ENCODE results near the gene SYT8. TPM values are rescaled to one million over a fixed set of nuclear protein-coding genes. Genes with fewer than 3 reads are reported as not detected.
"Not testable (repeated sequence)": the region's sequence is repeated elsewhere in the genome, so short reads cannot be mapped to it uniquely, and the experiment has no call there.

The SYT8 gene, protein sequence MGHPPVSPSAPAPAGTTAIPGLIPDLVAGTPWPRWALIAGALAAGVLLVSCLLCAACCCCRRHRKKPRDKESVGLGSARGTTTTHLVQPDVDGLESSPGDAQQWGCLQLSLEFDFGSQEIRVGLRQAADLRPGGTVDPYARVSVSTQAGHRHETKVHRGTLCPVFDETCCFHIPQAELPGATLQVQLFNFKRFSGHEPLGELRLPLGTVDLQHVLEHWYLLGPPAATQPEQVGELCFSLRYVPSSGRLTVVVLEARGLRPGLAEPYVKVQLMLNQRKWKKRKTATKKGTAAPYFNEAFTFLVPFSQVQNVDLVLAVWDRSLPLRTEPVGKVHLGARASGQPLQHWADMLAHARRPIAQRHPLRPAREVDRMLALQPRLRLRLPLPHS
- 2.1 TPM in 1 of 2 replicates, not detected in the other for total RNA-seq (2014; rRNA removed; shearing (Covaris generic))

DNA sequence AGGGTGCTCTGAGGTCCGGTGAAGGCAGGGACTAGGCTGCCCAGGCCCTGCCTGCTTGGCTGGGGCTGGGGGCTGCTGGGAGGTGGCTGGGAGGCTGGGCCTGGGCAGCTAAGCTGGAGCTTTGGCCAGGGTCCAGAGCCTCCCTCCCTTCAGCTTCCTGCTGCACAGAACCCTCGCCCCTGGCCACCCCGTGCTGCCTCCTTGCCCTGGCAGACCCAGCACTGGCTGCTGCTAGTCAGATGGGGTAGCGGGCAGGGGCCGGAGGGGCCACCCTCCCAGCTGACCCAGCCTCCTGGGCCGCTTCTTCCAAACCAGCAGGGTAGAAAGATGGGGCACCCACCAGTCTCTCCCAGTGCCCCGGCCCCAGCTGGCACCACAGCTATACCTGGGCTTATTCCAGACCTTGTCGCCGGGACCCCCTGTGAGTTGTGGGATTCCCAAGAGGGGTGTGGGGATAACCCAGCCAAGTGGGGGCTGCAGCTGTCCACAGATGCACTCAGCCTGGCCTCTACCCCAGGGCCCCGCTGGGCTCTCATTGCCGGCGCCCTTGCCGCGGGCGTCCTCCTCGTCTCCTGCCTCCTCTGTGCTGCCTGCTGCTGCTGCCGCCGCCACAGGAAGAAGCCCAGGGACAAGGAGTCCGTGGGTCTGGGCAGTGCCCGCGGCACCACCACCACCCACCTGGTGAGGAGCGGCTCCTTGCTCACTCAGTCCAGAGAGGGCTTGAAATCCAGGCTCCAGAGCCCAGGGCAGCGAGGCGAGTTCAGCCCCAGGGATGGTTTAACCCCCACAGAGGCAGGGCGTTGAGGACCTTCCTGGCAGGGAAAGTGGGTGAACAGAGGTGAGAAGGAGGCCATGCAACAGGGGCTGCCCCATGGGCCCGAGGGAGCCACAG is at the start of gene SYT8:
Gene SYT8, plus strand, starts transcription at position 212 of the 892 bp plus-strand sequence. Its CDS starts 116 bp downstream, at position 328.
- peak; percentile 18 for DNase-seq (ENCODE audit: low spot score)

DNA sequence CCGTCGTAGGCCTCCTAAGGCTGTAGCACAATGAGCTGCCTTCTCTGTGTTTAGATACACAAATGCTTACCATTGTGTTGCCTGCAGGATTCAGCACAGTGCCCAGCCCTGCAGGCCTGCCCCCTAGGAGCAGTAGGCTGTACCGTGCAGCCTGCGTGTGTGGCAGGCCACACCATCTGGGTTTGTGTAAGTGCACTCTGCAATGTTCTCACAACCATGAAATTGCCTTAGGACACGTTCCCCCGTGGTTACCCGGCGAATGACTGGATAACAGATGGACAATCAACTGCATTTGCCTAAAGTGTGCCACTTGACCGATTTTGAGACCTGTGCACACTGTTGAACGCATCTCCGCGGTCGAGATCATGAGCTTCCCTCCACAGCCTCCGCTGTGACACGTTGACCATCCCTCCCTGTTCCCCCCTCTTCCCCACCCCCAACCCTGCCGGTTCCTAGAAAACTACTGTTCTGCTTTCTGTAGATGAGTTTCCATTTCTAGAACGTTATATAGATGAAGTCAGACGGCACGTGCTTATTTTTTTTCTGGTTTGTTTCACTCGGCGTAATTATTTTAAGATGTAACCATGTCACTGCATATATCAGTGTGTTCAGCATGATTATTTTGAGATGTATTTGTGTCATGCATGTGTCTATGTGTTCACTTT is 48.9 kb upstream of the SYT8 start:
- no peak for DNase-seq (ENCODE audit: low spot score)

DNA sequence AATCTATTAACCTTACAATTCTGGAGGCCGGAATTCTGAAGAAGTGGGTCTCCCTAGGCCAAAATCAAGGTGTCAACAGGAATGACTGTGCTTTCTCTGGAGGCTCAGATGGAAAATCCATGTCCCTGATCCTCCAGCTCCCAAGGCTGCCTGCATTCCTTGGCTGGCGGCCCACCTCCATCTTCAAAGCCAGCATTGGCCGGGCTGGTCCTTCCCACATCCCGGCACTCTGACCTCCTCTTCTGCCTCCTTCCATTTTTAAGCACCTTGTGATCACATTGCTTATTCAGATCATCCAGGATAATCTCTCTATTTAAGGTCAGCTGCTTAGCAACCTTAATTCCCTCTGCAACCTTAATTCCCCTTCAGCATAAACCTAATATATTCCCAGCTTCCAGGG is 48.3 kb upstream of the SYT8 start:
- DNase-seq (ENCODE audit: low spot score): no peak

DNA sequence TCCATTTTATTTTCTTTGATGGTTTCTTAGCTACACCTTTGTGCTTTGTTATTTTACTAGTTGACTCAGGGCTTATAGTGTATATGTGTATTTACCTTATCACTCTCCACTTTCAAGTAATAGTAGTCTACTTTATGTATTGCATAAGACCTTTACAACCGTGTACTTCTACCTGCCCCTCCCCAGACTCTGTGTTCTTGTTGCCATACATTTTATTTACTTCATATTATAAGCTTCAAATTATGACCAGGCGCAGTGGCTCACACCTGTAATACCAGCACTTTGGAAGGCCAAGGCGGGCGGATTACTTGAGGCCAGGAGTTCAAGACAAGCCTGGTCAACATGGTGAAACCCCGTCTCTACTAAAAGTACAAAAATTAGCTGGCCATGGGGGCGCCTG is 42.9 kb upstream of the SYT8 start:
- DNase-seq (ENCODE audit: low spot score): no peak

GRCh38 chr11:1792461-1792860 is 42.3 kb upstream of the SYT8 start:
- no peak for DNase-seq (ENCODE audit: low spot score)

DNA sequence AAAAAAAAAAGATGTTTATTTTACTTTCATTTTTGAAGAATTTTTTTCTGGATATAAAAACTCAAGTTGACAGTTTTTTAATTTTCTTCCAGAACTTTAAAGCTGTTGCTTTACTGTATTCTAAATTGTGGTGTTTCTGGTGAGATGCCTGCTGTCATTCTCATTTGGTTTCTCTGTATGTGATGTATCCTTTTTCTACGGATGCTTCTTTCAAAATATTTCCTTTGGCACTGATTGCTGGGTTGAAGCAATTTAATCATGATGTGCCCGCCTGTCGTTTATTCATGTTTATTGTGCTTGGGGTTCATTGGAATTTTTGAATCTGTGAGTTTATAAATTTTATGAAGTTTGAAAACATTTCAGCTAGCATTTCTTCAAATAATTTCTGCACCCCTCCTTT is 41.7 kb upstream of the SYT8 start:
- no peak for DNase-seq (ENCODE audit: low spot score)

GRCh38 chr11:1796413-1797011 is 38.3 kb upstream of the SYT8 start:
- DNase-seq (ENCODE audit: low spot score): no peak

DNA sequence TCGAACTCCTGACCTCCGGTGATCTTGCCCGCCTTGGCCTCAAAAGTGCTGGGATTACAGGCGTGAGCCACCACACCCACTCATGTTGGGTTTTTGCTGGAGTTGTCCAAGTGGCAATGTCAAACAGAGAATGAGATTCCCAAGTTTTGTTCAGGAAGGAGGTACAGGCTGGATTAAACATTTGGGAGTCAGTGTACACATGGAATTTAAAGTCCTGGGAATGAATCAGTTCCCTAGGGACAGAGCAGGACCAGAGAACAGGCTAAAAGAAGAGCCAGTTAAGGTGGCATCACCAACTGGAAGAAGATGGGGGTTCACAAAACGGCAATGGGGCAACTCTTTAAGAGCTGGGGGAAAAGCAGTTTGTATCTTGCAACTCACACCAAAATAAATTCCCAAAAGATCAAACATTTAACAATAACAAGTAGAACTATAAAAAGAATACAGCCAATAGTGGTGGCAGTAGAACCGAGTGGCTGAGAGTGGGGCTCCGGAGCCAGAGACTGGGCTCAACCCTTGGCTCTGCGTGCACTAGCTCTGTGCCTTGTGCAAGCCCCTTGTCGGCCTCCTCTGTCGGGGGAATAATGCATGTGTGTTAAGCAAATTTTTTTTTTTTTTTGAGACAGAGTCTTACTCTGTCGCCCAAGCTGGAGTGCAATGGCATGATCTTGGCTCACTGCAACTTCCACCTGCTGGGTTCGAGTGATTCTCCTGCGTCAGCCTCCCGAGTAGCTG is 37.2 kb upstream of the SYT8 start:
- DNase-seq (ENCODE audit: low spot score): no peak

GRCh38 chr11:1803246-1803645 is 31.5 kb upstream of the SYT8 start:
- DNase-seq (ENCODE audit: low spot score): no peak

DNA sequence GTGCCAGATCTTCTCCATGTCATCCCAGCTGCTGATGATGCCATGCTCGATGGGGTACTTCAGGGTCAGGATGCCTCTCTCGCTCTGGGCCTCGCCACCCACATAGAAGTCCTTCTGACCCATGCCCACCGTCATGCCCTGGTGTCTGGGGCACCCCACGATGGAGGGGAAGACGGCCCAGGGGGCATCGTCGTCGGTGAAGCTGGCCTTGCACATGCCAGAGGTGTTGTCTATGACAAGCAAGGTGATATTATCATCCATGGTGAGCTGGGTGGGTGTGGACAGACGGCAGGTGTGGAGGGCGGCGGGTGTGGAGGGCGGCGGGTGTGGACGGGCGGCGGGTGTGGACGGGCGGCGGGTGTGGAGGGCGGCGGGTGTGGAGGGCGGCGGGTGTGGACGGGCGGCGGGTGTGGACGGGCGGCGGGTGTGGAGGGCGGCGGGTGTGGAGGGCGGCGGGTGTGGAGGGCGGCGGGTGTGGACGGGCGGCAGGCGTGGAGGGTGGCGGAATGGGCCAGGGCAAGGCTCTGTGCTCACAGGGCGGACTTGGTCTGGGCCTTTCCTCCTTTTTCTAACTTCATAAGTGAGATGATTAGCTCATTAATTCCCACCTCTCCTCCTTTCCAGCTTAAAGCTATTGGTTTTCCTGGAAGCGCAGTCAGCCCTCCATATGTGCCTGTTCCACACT is 30.8 kb upstream of the SYT8 start:
- not testable (repeated sequence) for DNase-seq (ENCODE audit: low spot score)

DNA sequence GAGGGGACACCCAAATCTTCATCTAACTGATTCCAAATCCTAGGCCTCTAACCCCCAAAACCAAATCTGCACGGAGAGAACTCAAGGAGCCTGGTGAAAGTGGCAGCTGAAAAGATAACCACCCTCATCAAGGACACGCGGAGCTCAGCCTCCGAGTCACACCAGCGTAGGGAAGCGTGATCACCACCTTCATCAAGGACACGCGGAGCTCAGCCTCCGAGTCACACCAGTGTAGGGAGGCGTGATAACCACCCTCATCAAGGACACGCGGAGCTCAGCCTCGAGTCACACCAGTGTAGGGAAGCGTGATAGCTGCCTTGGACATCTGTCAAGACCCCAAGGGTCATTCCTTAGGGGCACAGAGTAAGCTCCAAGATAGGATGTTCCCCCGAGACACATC is 29.3 kb upstream of the SYT8 start:
- DNase-seq (ENCODE audit: low spot score): no peak

- DNase-seq (ENCODE audit: low spot score): no peak
These were observed 27.4 kb upstream of the SYT8 start for GRCh38 chr11:1807264-1807995.

- no peak for DNase-seq (ENCODE audit: low spot score)
These were observed 24.0 kb upstream of the SYT8 start for GRCh38 chr11:1810761-1811160.

GRCh38 chr11:1812274-1812673 is 22.5 kb upstream of the SYT8 start:
- no peak for DNase-seq (ENCODE audit: low spot score)

DNA sequence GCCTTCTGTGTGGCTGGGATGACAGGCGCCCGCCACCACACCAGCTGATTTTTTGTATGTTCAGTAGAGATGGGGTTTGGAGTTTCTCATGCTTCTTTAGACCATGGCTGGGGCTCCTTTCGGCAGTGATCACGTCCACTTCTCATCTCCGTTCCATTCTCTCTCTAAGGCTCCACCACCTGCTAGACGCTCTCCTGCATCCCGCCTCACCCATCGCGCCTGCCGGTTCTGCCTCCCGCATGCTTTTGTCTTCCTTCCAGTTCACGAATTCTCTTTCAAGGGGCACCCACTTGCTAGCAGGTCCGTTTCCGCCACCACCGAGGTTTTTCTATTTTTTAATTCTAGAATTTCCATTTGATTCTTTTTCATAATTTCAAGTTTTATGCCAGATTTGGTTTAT is 22.0 kb upstream of the SYT8 start:
- DNase-seq (ENCODE audit: low spot score): no peak

DNA sequence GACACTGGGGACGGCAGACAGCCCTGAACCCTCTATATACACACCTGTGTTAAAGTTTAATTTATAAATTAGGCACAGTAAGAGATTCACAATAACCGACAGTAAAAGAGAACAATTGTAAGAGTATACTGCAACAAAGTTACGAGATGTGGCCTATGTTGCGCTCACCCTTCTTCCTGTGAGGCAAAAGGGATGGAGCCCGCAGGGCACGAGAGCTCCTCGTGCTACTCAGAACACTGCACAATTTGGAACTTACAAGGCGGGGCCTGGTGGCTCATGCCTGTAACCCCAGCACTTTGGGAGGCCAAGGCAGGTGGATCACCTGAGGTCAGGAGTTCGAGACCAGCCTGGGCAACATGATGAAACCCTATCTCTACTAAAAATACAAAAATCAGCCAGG is 21.4 kb upstream of the SYT8 start:
- DNase-seq (ENCODE audit: low spot score): not testable (repeated sequence)

DNA sequence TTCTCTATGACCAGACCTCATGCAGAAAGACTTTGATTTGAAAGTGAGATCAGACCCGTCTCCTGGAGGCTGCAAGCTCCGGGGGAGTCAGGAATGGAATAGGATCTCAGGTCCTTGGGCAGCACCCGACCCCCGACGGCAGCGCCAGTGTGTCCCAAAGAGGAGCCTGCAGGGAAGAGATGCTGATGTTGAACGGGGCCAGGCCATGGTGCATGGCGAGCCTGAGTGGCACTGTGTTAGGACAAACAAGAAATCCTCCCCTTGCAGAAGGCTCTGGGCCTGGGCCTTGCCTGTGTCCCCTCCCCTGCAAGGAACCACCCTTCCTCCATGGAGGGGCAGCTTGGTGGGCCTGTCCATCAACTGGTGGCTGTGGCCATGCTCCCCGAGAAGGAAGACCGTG is 20.1 kb upstream of the SYT8 start:
- DNase-seq (ENCODE audit: low spot score): no peak

GRCh38 chr11:1815311-1815710 is 19.5 kb upstream of the SYT8 start:
- DNase-seq (ENCODE audit: low spot score): no peak

DNA sequence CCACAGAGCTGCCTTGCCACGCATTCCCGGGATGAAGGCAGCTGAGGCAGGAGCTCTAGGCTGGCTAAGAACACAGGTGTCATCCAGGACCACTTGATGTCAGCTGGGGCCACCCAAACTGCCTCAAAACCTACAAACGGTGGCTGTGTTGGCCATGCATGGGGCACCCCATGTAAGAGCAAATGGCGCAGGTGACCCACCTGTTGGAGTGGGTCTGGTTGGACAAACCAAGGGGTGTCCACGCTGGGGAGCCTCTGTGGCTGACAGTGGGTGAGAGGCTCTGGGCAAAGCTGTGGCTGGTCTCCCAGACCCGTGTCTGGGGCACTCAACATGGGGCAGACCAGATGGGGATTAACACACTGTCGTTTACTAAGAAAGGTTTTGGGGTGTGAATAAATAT is 19.0 kb upstream of the SYT8 start:
- no peak for DNase-seq (ENCODE audit: low spot score)

DNA sequence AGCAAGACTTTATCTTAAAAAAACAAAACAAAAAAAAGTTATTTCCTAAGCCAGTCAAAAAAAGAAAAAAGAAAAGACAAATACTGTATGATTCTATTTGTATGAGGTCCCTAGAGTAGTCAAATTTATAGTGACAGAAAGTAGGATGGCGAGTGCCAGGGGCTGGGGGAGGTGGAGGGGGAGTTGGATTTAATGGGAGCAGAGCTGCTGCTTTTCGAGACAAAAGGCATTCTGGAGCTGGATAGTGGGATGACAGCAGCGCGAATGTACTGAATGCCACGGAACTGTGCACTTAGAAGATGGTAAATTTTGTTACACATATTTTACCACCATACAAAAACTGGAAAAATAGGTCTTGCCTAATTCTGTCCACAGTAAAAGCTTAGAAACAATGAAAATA is 17.8 kb upstream of the SYT8 start:
- no peak for DNase-seq (ENCODE audit: low spot score)
